NCI-H345 (cell line): Measurements from ENCODE around the gene TBATA.

Experiments
- DNase-seq: peaks from one replicate; lab custom pipeline; 2025; lab: John Stamatoyannopoulos, UW

The TBATA gene

DNA sequence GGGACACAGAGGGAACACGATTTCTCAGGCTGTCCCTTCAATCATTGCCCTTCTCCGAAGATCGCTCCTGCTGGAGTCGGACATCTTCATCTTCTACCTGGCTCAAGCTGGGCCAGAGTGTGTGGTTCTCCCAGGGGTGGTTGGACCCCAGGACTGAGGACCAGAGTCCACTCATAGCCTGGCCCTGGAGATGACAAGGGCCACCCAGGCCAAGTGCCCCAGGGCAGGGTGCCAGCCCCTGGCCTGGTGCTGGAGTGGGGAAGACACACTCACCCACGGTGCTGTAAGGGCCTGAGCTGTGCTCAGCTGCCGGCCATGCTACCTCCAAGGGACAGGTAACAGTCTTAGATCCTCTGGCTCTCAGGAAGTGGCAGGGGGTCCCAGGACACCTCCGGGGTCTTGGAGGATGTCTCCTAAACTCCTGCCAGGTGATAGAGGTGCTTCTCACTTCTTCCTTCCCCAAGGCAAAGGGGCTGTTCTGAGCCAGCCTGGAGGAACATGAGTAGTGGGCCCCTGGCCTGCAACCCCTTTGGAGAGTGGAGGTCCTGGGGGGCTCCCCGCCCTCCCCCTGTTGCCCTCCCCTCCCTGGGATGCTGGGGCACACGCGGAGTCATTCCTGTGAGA lies 23.3 kb downstream of the TBATA start:
- DNase-seq, result no peak

DNA sequence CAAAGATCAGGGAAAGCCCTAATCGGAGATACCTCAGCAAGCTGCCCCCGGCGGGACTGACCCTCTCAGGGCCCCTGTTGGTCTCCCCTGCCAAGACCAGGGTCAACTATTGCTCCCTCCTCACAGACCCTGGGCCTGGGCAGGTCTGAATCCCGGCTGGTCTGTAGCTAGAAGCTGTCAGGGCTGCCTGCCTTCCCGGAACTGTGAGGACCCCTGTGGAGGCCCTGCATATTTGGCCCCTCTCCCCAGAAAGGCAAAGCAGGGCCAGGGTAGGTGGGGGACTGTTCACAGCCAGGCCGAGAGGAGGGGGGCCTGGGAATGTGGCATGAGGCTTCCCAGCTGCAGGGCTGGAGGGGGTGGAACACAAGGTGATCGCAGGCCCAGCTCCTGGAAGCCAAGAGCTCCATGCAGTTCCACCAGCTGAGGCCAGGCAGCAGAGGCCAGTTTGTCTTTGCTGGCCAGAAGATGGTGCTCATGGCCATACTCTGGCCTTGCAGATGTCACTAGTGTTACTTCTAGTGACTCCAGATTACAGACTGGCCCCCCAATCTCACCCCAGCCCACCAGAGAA lies 24.1 kb downstream of the TBATA start:
- DNase-seq, result no peak

DNA sequence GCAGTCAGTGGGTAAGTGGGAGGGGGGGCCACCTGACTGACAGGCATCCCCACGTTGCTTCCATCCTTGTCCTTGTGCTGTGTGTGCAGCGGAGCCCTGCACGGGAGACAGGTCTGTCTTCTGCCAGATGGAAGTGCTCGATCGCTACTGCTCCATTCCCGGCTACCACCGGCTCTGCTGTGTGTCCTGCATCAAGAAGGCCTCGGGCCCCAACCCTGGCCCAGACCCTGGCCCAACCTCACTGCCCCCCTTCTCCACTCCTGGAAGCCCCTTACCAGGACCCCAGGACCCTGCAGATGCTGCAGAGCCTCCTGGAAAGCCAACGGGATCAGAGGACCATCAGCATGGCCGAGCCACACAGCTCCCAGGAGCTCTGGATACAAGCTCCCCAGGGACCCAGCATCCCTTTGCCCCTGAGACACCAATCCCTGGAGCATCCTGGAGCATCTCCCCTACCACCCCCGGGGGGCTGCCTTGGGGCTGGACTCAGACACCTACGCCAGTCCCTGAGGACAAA lies 24.8 kb downstream of the TBATA start:
- DNase-seq, result no peak

DNA sequence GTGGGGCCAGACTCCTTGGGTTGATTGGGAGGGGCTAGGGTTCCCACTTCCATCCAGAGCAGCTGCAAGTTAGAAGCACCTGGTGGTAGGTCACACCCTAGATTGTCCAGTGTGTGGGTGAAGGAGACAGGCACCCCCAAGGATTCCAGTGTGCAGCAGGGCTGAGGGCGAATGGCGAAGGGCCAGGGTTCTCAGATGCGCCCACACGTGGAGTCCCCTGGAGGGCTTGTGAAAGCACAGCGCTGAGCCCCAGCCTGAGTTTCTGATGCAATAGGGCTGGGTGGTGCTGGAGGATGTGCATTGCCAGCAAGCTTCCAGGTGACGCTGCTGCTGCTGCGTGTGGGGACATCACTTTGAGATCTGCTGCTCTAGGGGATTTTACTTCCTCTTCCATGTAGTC lies 25.4 kb downstream of the TBATA start:
- no peak for DNase-seq

DNA sequence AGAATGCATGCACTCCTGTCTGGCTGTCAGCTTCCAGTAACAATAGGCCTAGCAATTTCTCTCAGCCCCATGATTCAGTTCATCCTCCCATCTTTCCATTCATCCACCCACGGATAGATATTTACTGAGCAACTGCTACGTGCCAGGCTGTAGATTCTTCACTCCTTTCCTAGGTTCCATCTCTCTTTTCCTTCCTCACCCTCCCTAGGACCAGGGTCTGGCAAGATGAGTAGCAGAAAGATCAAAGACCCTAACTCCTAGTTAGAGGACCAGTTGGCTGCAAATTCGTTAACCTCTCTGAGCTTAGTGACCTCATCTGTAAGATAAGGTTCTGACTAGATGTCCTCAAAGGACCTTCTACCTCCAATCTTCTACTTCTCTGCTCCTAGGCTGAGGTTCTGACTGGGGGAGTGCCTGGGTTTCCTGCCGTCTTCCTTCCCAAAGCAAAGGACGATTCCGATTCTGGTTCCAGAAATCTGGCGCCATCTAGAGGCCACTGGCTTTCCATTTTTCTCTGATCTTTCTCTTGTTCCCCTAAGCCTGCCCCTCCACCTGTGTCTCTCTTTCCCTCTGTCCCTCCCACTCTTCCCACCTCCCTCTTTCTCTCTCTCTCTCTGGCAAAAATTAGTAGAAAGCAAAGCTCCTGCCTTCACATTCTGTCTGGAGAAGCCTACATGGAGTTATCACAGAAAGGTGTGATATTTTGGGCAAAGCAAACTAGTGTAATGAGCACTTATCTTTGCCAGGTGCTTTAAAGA lies 26.2 kb downstream of the TBATA start:
- DNase-seq, result peak; percentile 73

DNA sequence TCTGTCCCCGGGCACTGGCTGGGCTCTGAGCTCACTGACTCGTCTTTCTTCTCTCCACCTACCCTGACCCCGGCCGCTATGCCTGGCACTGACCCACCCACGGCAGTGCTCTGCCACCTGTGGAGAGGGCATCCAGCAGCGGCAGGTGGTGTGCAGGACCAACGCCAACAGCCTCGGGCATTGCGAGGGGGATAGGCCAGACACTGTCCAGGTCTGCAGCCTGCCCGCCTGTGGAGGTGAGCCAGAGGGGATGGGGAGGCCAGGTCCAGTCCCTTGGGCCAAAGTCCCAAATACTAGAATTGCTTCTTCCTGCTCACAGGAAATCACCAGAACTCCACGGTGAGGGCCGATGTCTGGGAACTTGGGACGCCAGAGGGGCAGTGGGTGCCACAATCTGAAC lies 27.3 kb downstream of the TBATA start:
- no peak for DNase-seq

DNA sequence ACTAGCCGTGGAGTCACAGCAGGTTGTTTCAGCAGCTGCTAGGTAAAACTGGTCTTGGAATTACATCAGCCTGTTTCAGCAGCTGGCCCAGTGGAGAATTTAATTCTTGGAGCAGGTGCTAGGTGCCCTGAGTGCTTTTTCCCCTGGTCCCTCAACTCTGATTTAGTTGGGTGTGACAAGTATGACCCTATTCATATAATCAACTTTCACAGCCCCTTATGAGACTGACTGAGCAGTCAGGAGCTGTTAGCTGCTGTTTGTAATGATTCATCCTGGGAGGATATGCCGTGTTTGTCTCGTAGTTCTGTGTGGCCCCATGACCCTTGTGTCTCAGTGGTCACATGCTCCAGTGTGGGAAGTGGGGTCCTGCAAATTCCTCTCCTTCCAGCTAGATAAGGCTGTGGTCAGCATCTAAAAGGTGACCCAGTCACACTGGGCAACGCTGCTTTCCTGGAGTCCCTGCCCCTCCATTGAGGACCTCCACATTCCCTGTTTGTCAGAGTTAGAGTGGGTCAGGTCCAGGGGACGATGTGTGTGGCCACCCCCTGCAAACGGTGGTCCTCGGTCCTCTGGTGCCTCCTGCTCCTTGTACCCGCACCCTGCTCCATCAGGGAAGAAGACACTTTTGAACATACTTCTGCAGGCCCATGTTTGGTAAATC lies 28.3 kb downstream of the TBATA start:
- DNase-seq, result no peak

DNA sequence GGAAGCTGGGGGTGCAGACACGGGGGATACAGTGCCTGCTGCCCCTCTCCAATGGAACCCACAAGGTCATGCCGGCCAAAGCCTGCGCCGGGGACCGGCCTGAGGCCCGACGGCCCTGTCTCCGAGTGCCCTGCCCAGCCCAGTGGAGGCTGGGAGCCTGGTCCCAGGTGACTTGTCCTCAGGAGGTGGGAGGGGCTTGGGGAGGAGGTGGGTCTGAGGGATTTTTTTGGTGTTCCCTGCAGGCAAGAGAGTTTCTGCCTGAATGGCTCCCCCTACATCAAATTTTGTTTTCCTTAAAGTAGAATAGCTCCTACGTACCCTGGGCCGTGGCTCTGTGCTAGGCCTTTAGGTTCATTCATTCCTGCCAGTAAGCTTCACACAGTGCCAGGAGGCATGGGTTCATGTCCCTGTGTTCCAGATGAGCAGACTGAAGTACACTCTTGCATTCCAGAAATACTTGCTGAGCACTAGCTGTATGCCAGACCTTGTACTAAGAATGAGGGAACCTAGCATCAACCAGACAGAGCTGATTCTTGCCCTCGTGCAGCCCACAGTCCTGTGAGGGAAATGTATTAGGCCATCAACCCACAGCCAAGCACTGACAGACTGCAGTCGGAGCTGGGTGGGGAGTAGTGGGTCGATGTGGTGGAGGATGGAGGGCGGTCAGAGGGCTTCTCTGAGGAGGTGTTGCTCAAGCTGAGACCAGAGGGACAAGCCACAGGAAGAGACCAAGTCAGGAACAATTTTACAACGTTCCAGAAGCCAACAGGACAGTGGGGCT lies 31.1 kb downstream of the TBATA start:
- no peak for DNase-seq

DNA sequence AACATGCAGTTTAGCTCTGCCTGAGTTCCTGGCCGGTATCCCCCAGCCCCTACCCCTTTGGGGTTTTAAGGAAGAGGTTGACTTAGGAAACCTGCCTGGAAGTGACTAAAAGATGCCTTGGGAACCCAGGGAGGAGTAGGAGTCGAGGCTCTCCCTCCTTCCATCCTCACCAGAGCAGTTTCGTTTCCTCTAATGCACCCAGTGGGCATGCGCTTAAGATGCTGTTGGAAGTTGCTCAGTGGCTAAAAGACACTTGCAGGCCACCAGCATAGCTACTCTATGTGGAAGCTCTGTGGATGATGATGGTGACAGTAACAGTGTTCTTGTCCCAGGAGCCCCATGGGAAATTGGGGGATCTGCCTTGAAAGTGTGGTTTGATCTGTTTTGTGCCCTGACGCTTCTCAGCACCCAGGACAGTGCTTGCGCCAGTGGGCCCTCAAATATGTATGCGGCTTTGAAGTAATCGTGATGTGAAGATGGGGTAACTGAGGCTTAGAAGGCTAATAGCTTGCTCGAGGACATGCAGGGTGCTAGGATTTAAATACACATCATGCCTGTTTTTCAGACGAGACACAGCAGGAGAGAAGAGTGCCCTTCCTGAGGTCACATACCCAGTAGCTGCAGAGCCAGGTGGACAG lies 32.0 kb downstream of the TBATA start:
- no peak for DNase-seq

DNA sequence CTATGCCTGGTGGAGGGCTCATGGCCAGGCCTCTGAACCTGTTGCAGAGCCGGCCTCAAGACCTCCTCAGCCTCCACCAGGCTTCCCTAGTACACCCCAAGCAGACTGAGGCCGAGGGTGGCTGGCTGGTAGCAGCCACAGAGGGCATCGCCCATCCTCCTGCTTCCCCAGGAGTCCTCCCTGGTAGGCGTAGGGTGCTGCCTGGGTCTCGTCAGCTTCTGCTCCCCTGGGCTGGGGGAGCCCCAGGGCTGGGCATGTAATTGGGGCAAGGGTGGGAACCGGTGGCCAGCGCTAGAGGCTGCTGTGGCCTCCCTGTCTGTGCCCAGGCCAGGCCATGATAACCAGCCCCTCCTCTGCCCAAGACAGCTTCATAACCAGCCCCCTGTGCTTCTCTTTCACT lies 32.6 kb downstream of the TBATA start:
- no peak for DNase-seq

DNA sequence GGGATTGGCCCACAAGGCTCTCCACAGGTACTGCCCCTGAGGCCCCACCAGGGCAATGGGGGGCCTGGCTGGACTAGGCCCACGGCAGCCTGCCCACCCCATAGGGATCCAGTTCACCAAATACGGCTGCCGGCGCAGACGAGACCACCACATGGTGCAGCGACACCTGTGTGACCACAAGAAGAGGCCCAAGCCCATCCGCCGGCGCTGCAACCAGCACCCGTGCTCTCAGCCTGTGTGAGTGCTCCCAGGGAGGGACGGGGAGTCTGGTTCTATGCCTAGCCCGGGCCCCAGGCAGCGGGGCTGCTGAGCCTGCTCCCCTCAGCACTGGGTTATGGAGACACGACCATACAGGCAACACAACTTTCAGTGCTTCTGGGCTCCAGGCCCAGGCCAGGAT lies 33.2 kb downstream of the TBATA start:
- DNase-seq, result no peak

DNA sequence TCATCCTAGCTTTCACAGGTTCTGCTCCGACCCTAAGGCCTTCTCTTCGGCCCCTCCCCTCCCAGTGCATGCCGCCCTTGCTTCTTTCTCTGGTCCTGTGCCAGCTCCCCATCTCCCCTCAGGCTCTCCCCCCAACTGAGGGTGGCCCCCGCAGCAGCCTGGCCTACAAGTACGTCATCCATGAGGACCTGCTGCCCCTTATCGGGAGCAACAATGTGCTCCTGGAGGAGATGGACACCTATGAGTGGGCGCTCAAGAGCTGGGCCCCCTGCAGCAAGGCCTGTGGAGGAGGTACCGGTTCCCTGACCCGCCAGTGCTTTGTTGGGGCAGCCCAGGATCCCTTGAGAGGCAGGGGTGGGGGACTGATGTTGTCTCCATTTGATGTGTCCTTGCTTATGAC lies 33.8 kb downstream of the TBATA start:
- DNase-seq, result no peak

DNA sequence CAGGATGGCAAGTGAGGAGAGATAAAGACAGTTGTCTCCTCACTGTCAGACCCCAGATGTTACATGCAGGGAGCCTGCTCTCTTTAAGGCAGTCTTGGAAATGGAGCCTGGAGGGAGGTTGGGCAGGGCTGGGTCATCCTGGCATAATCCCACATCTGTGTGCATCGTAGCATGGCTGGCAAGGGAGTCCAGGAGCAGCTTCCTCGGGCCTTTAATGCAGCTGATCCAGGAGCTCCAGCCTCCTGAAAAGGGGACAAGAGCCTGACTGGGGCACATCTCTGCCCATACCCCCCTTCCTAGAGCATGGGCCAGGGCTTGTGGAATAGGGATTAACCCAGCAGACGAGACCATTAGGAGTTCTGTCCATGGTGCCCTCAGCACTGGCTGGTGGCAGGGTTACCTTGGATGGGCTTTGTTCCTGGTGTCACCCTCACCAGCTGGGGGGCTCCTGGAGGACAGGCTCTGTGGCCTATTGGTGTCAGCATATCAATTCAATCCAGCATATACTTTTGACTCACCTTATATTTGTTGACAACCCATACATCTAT lies 34.9 kb downstream of the TBATA start:
- DNase-seq, result no peak

DNA sequence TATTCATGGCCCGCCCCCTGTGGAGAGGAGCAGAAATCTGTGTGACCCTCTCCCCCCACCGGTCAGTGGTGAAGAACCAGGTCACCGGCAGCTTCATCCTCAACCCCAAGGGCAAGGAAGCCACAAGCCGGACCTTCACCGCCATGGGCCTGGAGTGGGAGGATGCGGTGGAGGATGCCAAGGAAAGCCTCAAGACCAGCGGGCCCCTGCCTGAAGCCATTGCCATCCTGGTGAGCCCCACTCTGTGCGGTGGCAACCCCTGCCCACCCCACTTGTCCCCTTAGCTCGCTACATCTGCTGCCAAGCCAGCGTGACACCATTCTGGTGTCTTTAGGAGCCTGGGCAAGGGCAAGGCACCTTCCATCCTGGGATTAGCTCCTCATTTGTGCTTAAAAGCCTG lies 35.4 kb downstream of the TBATA start:
- no peak for DNase-seq

DNA sequence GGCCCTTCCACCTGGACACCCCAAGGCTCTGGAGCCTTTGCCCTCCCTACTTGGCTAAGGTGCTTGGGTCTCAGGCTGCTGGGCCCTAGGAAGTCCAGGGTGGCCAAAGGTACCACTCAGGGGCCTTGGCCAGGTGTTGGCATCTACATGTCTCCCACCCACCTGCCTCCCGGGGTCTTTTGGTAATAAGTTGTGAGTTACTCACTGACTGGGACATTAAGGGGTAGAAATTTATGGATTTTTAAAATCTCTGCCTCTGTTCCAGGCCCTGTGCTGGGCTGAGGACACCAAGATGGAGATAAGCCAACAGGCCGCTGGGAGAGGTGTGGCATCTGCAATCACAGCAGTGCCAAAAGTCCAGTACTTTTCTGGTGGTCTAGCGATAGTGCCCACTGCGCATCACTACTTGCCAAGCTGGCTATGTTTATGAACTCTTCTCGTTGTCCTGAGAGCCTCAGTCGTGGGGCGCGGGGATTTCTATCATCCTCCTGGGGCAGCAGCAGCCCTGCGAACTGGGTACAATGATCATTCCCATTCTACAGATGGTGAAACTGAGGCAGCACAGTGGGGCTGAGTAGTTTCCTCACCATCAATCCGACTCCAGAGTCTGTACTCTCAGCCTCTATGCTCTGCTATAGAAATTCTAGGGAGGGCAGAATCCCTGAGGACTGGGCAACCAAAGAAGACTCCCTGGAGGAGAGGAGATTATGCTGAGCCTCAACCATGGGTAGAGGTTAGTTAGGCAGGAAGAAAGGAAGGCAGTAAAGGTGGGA lies 36.2 kb downstream of the TBATA start:
- DNase-seq, result no peak

DNA sequence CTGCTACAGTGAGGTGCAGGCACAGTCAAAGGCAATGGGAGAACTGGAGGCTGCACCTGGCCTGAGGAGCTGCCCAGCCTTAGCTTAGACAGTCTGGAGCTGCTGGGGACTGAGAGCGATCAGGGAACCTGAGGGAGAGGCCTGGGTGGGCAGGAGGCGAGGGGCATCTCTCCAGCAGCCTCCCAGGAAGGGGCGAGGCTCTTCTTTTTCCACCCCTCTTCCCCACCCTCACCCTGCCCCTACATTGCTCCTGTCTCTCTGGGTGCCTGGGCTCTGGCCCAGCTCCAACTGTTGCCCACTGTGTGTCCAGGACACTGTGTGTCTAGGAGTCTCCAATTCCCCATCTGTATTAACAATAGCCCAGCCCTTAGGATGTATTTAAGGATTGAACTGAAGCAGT lies 36.9 kb downstream of the TBATA start:
- no peak for DNase-seq

DNA sequence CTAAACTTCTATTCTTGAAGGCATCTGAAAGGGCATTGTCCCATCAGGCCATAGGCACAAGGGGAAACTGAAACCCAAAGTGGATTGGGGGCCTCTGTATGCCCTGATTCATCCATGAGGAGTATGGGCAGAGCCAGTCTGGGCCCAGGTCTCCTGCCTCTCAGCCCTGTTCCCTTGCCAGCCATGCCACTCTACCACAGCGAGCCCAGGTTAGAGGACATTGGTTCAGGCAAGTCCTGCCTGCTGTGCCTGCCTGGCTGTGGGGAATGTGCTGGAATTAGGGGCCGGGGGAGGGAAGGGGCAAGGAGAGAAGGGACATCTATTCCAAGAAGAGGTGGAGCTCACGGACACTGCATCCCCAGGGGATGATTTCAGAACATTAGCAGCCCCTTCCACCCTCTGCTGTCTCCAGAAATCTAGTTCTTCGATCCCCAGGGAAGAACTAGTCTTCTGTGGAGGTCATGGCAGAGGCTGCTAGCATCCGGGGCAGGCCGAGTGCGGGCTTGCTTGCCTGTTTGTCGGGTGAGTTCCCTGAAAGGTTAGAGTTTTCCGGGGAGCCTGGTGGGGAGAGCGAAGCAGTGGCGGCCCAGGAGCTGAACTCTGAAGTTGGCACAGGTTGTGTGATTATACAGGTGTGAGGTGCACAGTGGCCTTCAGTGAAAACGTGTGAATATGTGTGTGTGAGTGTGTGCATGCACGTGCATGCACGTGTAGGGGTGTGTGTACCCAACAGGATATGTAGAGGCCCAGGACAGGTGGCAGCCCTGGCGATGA lies 37.8 kb downstream of the TBATA start:
- DNase-seq, result no peak

DNA sequence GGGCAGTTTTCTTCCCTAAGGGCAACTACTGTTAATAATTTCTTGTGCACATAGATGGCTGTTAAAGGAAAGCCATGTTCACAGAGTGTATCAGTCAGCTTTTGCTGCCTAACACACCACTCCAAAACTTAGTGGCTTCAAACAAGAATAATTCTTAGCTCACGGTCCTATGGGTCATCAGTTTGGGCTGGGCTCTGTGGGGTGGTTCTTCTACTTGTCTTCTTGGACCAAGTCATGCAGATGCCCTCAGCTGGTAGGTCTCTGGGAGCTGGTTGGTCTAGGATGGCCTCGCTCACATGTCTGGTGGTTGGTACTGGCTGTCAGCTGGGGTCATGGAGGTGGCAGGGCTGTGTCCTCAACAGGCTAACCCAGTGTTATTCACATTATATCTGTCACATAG lies 39.6 kb downstream of the TBATA start:
- no peak for DNase-seq

DNA sequence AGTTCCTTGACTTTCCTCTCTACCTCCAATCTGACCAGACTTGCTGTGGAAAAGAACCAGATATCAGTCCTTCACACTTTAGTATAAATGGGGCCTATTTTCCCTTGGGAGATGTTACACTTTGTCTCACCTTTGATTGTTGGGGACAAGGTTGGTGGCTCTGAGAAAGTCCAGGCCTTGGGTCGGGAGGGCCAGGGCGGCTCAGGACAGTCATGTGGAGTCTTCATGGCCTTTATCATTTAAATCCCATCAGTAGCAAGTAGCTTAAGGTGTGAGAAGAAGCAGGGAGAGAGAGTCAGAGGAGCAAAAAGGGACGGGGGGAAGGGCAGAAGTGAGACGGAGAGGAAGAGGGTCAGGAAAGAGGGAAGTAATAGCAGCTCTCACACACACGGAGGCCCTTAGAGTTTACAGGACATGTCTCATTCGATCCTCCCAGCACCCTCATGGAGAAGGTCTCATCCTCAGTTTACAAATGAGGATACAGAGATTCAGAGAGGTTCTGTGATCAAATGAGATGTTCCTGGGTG lies 40.5 kb downstream of the TBATA start:
- DNase-seq, result no peak
